Activated CD8-positive, alpha-beta T cell treated with anti-CD3 and anti-CD28 coated beads for 36 hours (primary cell): Measurements from ENCODE around the gene SLC7A6OS. TPM values are rescaled to one million over a fixed set of nuclear protein-coding genes. Genes with fewer than 3 reads are reported as not detected.

Source experiments
- ATAC-seq: fragments of 200-7000 bp; cut with Tn5 transposase; one replicate; pipeline ENCODE4 v1.10.0; 2021; ENCODE audit warnings: mild to moderate bottlenecking, moderate library complexity
- CTCF ChIA-PET: fragments of 350-600 bp; sonication (Branson Sonifier 250); formaldehyde crosslinking; loops from one replicate; lab custom pipeline; 2021; ENCODE audit warnings: antibody characterized with exemption; lab: Charles Lee
- POLR2A ChIA-PET: fragments of 350-600 bp; sonication (Branson Sonifier 250); formaldehyde crosslinking; loops from one replicate; lab custom pipeline; 2021; ENCODE audit warnings: antibody characterized with exemption; lab: Charles Lee
- DNase-seq: peaks from one replicate; pipeline ENCODE4 v3.0.0-alpha.2; 2020
- H3K27ac Mint-ChIP-seq: one replicate; pipeline ENCODE4 v1.8.0; 2021; ENCODE audit warnings: mild to moderate bottlenecking, mixed read lengths
- H3K27me3 Mint-ChIP-seq: one replicate; pipeline ENCODE4 v1.8.0; 2021; ENCODE audit warnings: mixed read lengths
- H3K36me3 Mint-ChIP-seq: one replicate; pipeline ENCODE4 v1.8.0; 2021; ENCODE audit warnings: low read depth, mixed read lengths
- H3K4me1 Mint-ChIP-seq: one replicate; pipeline ENCODE4 v1.8.0; 2021; ENCODE audit warnings: low read depth, mixed read lengths
- H3K4me3 Mint-ChIP-seq: one replicate; pipeline ENCODE4 v1.8.0; 2021; ENCODE audit warnings: mild to moderate bottlenecking, moderate library complexity, mixed read lengths
- H3K9me3 Mint-ChIP-seq: one replicate; pipeline ENCODE4 v1.8.0; 2021; ENCODE audit warnings: mixed read lengths
- intact Hi-C: fragments of 100-400 bp; cut with micrococcal nuclease; formaldehyde crosslinking; loops from one replicate; pipeline ENCODE4 v1.10.0; 2022
- total RNA-seq, 2 experiments: library from RNA; stranded (reverse); gene quantifications; one replicate each; pipeline ENCODE4 v1.2.3, GENCODE V29; 2021
- TF ChIP-seq, protein P1 (sequence below): fragments of 200-600 bp; IDR thresholded peaks from one replicate; pipeline ENCODE4 v1.8.0; 2022; ENCODE audit warnings: antibody characterized with exemption, mild to moderate bottlenecking

Gene SLC7A6OS
- total RNA-seq, 2 experiments from 2014 or later = 20.2 to 23.1 TPM

DNA sequence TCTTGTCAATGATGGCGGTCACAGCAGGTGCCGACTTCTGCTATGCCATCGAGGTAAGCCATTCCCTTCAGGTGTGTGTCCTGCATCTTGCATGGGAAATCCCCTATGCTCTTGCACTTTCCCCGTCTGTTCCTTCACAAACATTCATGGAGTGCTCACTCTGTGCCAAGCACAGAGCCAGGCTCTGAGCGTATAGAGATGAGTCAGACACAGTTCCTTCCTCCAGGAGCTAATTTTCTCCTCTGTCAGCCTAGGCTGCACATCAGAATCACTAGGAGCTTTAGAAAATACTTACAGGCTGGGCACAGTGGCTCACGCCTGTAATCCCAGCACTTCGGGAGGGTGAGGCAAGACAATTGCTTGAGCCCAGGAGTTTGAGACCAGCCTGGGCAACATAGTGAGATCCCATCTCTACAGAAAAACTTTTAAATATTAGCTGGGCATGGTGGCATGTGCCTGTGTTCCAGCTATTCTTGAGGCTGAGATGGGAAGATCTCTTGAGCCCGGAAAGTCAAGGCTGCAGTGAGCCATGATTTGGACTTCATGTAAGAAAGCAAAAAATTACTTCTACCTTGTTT is 14.1 kb upstream of the SLC7A6OS start:
- CTCF ChIA-PET = interaction anchor here (0.6 to 13.2 kb wide), 3 partner anchors 18 to 84 kb away, joined by 3 to 444 read pairs (median 3); partner anchors contain the start of gene SLC7A6
- DNase-seq (no peak), ATAC-seq (no peak)
- TF ChIP-seq, protein P1, sequence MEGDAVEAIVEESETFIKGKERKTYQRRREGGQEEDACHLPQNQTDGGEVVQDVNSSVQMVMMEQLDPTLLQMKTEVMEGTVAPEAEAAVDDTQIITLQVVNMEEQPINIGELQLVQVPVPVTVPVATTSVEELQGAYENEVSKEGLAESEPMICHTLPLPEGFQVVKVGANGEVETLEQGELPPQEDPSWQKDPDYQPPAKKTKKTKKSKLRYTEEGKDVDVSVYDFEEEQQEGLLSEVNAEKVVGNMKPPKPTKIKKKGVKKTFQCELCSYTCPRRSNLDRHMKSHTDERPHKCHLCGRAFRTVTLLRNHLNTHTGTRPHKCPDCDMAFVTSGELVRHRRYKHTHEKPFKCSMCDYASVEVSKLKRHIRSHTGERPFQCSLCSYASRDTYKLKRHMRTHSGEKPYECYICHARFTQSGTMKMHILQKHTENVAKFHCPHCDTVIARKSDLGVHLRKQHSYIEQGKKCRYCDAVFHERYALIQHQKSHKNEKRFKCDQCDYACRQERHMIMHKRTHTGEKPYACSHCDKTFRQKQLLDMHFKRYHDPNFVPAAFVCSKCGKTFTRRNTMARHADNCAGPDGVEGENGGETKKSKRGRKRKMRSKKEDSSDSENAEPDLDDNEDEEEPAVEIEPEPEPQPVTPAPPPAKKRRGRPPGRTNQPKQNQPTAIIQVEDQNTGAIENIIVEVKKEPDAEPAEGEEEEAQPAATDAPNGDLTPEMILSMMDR = no peak
- peaks cover 35% of the 10 kb centered on the region for H3K36me3 Mint-ChIP-seq
- intact Hi-C loops = no loop called here
- no peak overlapping the region for H3K4me3 Mint-ChIP-seq
- no peaks in the 10 kb centered on the region for H3K27me3 Mint-ChIP-seq
- H3K9me3 Mint-ChIP-seq = no peaks in the 10 kb centered on the region
- H3K27ac Mint-ChIP-seq = peak overlapping the region; percentile 30
- POLR2A ChIA-PET = interaction anchor here (2.1 to 7.3 kb wide), 2 partner anchors 14 to 62 kb away, joined by 6 to 56 read pairs; partner anchors contain the start of genes PRMT7, SLC7A6 and SLC7A6OS
- peaks cover 28% of the 10 kb centered on the region for H3K4me1 Mint-ChIP-seq

DNA sequence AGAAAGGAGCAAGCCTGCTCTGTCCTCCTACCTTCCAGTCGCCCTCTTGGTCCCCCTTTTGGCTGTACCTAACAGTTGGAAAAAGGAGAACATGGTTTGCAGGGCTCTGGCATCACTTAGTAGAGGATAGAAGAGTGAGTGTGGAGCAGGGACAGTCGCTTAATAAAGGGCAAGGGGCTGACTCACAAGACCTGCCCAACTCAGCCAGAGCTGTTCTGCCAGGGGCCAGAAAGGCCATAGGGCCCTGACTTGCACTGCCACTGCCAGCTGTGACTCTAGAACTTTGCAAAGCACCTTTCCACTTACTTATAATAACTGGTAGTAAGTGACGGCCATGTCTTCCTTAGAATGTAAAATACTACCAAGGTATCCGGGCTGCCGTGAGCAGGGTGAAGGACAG is 13.6 kb upstream of the SLC7A6OS start:
- intact Hi-C loops = no loop called here
- Mint-ChIP-seq H3K36me3 (peaks cover 37% of the 10 kb centered on the region), H3K4me1 (peaks cover 34% of the 10 kb centered on the region), H3K27me3 (no peaks in the 10 kb centered on the region), H3K9me3 (no peaks in the 10 kb centered on the region), H3K4me3 (no peak overlapping the region), H3K27ac (no peak overlapping the region)
- no peak for ATAC-seq
- DNase-seq = no peak
- ChIA-PET CTCF (interaction anchor here (0.6 to 13.2 kb wide), 2 partner anchors 63 to 83 kb away, joined by 3 to 444 read pairs; partner anchors contain the start of gene SLC7A6), POLR2A (interaction anchor here (2.1 to 7.3 kb wide), 2 partner anchors 13 to 61 kb away, joined by 6 to 56 read pairs; partner anchors contain the start of genes PRMT7, SLC7A6 and SLC7A6OS)
- TF ChIP-seq, protein P1 = no peak

GRCh38 chr16:68319185-68319908 is 8.6 kb upstream of the SLC7A6OS start:
- POLR2A ChIA-PET = interaction anchor here (0.6 to 1.6 kb wide), 6 partner anchors 8 to 55 kb away, joined by 3 to 9 read pairs (median 4); partner anchors contain the start of genes PRMT7, SLC7A6 and SLC7A6OS

DNA sequence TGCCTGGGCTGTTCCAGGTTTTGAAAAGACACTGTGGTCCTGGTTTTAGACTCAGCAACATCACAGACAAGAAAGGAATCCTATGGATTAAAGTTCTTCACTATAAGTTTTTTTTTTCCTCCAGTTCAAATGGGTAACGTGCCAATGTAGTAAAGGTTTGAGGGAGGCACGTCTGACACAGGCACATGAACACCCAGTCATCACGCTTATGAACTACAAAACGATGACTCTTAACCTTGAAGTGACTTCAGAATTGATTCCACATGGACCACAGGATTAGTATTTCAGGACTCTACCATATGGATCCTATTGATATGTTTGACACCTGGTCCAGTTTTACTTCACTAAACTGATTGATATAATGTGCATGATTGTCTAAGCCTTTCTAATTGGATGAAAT is 2.4 kb upstream of the SLC7A6OS start:
- intact Hi-C loops = loop anchor here (5.0 kb wide), 1 partner anchor 46 kb away; no protein-coding TSS in a partner anchor
- Mint-ChIP-seq H3K36me3 (peaks cover 38% of the 10 kb centered on the region), H3K4me3 (peak overlapping the region; percentile 46), H3K9me3 (no peaks in the 10 kb centered on the region), H3K27ac (no peak overlapping the region), H3K27me3 (no peaks in the 10 kb centered on the region), H3K4me1 (peaks cover 37% of the 10 kb centered on the region)
- ChIA-PET POLR2A (no interaction called here), CTCF (interaction anchor here (1.0 to 3.1 kb wide), 2 partner anchors 49 to 51 kb away, joined by 4 to 10 read pairs; partner anchors contain the start of gene SLC7A6)
- DNase-seq = no peak
- TF ChIP-seq, protein P1 = no peak
- no peak for ATAC-seq

More at GRCh38 chr16:68319185-68319908, 8.6 kb upstream of the SLC7A6OS start:
- Mint-ChIP-seq H3K9me3 (no peaks in the 10 kb centered on the region), H3K27ac (peak overlapping the region; percentile 84), H3K4me3 (peak overlapping the region; percentile 9), H3K36me3 (peaks cover 30% of the 10 kb centered on the region), H3K27me3 (no peaks in the 10 kb centered on the region), H3K4me1 (peaks cover 30% of the 10 kb centered on the region)
- peak; percentile 100 for ATAC-seq
- intact Hi-C loops = no loop called here
- peak; percentile 91 for DNase-seq
- TF ChIP-seq, protein P1 = no peak
- CTCF ChIA-PET = interaction anchor here (1.4 to 13.2 kb wide), 3 partner anchors 9 to 58 kb away, joined by 5 to 444 read pairs (median 7); partner anchors contain the start of gene SLC7A6
